Right forelimb (tissue), 1 donor: ENCODE measurements around the gene PRIMPOL.

Experiments used
- DNase-seq: peaks from one replicate; pipeline ENCODE4 v3.0.0-alpha.2; 2018

The PRIMPOL gene

DNA sequence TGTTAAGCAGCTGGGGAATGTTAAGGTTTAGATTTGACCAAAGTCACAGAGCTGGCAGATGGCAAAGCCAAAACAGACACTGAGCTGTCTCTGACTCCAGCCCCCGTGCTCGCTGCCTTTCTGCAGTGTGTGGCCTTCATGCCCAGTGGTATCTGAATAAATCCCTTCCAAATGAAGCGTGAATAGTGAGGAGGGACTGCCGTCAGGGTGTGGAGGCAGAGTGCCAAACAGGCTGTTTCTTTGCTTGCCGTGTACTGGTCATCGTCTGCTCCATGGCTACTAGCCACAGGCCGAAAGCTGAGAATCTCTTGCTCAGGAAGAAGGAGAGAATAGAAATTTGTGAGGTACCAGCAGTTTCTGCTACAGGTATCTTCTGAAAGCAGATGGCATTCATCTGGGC, 19.7 kb downstream of the PRIMPOL start:
- no peak for DNase-seq

GRCh38 chr4:184671101-184671500, 21.6 kb downstream of the PRIMPOL start:
- no peak for DNase-seq

- no peak for DNase-seq
Measured at GRCh38 chr4:184672741-184673140, 23.2 kb downstream of the PRIMPOL start.

GRCh38 chr4:184674011-184674410, 24.5 kb downstream of the PRIMPOL start:
- DNase-seq, result no peak

GRCh38 chr4:184675018-184675417, 25.5 kb downstream of the PRIMPOL start:
- DNase-seq, result no peak

DNA sequence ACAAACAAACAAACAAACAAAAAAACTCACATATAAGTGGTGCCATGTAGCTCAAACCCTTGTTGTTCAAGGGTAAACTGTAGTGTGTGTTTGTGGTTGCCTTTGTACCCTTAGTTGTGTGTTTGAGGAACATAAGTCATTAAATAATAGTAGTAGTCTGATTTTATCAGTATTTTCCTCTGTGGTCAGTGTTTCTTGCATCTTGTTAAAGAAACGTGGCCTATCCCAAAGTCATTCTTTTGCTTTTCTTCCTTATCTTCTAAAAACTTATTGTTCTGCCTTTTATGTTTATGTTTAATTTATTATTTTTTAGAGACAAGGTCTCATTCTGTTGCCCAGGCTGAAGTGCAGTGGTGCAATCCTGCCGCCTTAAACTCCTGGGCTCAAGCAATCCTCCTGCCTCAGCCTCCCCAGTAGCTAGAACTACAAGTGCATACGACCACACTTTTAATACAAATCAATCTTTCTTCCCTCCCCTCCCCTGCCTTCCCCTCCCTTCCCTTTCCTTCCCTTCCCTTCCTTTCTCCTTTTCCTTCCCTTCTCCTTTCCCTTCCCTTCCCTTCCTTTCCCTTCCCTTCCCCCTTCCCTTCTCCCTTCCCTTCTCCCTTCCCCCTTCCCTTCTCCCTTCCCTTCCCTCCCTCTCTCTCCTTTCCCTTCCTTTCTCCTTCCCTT, 26.4 kb downstream of the PRIMPOL start:
- no peak for DNase-seq

- no peak for DNase-seq
Measured at GRCh38 chr4:184680698-184681097, 31.2 kb downstream of the PRIMPOL start.

DNA sequence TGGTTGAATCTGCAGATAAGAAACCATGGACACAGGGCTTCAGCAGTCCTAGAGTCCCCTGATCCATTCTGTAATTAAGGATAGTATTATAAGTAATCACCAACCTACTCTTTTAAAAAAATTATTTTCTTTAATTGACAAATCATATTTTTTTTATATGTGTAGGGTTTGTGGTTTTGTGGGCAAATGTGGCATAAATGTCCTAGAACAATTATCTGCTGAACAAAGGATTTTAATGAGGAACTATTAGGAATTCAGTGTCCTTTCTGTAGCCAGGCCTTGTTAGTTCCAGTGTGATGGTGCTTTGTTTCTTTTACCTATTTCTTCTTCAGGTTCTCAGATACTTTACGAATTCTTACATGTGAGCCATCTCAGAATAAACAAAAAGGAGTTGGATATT, 32.4 kb downstream of the PRIMPOL start:
- DNase-seq, result no peak

DNA sequence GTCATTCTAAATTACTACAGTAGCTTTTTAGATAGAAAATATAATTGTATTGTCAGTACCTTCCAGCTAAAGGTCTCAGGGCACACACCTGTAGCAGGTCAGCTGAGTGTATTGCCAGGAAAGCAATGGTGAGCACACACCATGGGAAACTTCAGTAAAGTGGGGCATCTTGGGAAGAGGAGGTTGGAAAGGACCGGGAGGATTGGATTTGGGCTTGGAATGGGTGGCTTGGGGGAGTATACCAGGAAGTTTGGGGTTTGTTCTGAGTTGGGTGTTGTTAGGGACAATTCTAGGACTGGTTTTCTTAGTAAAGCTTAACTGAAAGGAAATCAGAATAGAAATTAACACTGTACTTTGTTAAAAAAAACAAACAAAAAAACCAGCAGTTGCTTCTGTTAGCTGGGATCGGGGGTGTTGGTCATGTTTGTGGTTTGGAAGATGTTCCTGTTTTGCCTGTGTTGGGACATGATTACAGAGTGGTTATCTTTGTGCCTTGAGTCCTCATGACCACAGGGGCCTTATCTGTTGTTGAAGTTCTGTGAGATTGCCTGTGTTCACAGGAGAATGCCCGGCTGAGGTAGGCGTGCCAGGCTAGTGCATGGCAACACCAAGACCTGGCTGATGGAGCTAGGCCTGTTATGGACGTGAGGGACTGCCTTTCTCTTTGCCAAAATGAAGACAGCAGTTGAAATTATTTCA, 35.1 kb downstream of the PRIMPOL start:
- no peak for DNase-seq

GRCh38 chr4:184688005-184688404, 38.5 kb downstream of the PRIMPOL start:
- DNase-seq, result no peak

DNA sequence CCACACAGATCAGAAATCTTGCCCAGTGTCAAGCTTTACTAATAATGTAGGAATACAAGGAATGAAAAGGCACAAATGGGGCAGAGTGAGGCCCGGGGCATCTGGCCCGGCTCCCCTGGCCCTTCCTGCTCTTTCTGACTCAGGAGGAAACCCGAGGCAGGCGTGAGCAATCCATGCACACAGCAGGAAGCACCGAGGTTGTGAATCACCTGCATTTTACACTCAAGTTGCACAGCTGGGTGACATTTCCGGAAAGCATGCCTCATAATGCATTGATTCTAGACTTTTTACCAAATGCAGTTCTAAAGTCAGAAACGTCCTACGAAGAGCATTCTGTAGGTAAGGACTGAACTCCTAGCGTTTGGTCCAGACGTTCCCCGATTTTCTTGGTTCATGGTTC, 38.9 kb downstream of the PRIMPOL start:
- no peak for DNase-seq

DNA sequence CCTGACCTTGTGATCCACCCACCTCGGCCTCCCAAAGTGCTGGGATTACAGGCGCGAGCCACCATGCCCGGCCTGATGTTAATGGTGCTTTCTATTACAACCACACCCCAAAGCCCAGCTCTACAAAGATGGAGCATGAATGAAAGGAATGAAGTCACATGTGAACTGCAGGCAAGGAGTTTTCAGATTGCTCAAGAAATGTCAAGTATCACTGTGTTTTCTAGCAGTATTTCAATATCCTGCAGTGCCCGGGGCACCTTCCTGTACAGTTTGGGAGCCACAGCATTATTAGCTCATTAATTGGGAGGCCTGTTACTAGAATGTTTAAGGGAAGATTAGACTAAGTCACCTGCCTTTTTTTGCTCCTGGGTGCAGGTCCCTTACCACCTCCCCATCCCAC, 40.1 kb downstream of the PRIMPOL start:
- DNase-seq, result no peak

DNA sequence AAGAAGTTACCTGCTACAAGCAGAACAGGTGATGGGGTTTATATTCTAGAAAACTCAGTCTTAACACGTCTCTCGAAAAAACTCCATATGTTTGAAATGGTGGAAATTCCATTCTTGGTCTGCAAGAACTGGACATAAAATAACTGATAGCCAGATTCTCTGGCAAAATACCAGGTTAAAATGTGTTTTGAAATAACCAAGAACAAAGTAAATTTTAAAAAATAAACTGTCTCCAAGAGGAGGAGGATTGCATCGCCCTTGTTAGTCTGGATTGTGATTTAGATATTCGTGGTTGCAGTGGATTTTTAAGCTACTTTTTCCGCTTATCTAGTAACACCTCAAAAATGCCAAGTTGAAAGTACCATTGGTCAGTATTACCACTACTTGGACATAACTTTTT, 43.5 kb downstream of the PRIMPOL start:
- no peak for DNase-seq

DNA sequence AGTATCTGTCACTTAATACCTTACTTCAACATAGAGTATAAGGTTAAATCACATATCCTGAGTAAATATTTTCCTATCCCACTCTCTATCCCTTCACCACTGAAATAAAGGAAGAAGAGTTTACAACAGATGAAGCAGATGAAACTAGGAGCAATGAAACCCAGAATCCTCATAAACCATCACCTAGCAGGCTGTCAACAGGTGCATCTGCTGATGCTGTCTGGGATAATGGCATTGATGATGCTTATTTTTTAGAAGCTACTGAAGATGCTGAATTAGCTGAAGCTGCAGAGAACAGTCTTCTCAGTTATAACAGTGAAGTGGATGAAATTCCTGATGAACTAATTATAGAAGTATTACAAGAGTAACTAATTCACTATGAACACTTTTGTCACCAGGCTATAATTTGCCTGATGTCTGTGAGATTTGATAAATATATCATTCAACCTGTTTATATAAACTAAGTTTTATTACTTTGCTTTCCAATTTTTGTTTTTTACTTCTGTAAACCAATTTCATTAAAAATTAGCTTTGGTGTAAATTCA, 44.9 kb downstream of the PRIMPOL start:
- no peak for DNase-seq

DNA sequence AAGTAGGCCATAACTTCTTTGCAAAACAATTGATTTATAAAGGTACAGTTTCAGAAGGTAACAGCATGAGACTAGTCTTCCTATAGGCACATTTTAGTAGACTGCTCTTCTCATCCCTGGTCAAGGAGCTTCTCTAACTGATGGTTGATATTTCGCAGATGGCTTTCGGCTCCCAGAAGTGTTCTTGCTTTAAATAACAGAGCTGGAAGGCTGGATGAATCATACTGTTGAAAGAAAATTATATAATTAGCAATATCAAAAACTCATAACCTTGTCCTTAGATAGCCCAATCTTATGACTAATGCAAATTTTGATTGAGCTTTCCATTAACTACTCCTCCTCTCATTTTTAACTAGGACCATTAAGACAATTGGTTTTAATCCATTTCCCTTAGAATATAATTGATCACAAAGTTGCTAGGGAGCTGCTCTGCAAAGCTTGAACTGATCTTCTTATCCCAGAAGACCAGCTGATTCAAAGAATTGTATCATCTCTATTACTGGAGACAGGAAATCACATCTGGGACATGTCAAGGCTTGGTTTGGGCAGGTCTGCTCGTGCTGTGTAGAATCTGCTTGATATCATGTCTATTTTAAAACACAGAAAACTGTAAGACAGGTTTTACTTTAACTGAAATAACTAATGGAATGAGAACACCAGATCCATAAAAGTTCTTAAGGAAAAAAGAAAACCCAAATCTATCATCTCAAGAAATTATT, 45.8 kb downstream of the PRIMPOL start:
- no peak for DNase-seq

GRCh38 chr4:184697956-184698355, 48.4 kb downstream of the PRIMPOL start:
- DNase-seq, result no peak

GRCh38 chr4:184699941-184700340, 50.4 kb downstream of the PRIMPOL start:
- no peak for DNase-seq

GRCh38 chr4:184702114-184702513, 52.6 kb downstream of the PRIMPOL start:
- DNase-seq, result no peak

DNA sequence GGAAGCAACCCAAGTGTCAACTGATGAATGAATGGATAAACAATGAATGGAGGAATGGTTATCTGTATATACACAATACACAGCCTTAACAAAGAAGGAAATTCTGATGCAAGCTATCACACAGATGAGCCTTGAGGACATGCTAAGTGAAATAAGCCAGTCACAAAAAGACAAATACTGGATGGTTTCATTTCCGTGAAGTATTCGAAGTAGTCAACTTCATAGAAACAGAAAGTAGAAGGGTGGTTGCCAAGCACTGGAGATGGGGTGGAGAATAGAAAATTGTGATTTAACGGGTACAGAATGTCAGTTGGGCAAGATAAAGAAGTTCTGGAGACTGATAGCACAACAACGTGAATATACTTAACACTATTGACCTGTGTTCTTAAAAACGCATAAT, 56.2 kb downstream of the PRIMPOL start:
- DNase-seq, result no peak

DNA sequence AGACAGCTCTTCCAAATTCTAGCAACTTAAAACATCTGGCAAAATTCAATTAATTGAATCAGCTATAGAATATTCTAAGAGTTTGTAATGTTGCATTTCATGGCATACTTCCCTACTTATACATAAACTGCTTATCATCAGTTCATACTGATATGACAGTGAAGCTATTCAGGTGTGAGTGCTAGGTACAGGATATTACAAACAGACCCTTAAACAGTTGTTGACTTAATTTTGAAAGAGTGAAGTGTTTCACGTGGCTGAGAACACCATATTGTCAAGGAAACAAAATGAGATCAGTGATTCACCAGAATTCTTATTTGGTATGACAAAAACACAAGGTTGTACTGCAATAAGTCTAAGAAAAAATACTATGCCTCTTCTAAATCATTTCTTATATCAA, 56.9 kb downstream of the PRIMPOL start:
- DNase-seq, result no peak

DNA sequence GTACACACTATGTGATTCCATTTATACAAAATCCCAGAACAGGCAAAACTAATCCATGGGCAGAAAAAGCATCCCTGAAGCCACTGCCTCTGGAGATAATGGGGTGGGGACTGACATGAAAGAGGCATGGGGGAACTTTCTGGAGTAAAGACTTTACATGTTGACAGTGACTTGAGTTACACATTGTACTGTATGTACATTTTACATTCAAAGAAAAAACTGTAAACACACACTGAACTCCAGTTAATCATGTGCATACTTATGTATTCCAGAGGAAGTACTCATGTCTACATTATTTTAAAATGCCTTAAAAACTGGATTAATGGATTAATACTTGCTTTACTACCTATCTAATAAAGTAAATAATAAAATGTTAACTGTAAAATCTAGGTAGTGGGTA, 62.8 kb downstream of the PRIMPOL start:
- no peak for DNase-seq

- DNase-seq, result no peak
Measured at GRCh38 chr4:184713887-184714286, 64.3 kb downstream of the PRIMPOL start.

- DNase-seq, result no peak
Measured at GRCh38 chr4:184715526-184715925, 66.0 kb downstream of the PRIMPOL start.

- no peak for DNase-seq
Measured at GRCh38 chr4:184719407-184719806, 69.9 kb downstream of the PRIMPOL start.
